GM15510 (cell line): Measurements from ENCODE around the gene GLYATL1B.
A peak's percentile ranks its signal among the peaks of the same experiment; 100 is the strongest.
"Not testable (repeated sequence)": the region's sequence is repeated elsewhere in the genome, so short reads cannot be mapped to it uniquely, and the experiment has no call there.

Source experiments
- POLR2A ChIP-seq: IDR thresholded peaks from 3 replicates; pipeline ENCODE4 v1.6.1; 2011; ENCODE audit warnings: borderline replicate concordance; ENCODE audit not compliant: insufficient read length; ENCODE audit errors: extremely low read depth

The GLYATL1B gene, protein sequence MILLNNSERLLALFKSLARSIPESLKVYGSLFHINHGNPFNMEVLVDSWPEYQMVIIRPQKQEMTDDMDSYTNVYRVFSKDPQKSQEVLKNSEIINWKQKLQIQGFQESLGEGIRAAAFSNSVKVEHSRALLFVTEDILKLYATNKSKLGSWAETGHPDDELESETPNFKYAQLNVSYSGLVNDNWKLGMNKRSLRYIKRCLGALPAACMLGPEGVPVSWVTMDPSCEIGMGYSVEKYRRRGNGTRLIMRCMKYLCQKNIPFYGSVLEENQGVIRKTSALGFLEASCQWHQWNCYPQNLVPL

DNA sequence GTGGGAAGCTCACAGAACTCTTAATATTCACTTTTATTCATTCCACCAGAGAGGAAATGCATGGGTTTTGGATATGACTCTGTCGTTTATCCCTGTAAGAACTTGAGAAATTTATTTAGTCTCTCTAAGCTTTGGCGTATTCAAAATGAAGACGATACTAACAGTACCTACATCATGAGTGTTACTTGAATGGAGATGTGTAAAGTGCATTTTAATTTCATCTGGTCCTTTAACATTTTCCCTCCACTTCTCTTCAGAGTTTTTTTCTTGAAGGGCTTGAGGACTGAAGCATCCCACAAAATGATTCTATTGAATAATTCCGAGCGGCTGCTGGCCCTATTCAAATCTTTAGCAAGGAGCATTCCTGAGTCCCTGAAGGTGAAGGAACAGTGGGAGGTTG lies at the start of gene GLYATL1B:
Gene GLYATL1B (plus strand): TSS at position 301 of the 400 bp plus-strand sequence. CDS start 0 bp downstream, at position 301.
- not testable (repeated sequence) for TF ChIP-seq POLR2A

GRCh38 chr11:59040607-59041006 lies 45.5 kb upstream of the GLYATL1B start:
- TF ChIP-seq POLR2A = no peak

DNA sequence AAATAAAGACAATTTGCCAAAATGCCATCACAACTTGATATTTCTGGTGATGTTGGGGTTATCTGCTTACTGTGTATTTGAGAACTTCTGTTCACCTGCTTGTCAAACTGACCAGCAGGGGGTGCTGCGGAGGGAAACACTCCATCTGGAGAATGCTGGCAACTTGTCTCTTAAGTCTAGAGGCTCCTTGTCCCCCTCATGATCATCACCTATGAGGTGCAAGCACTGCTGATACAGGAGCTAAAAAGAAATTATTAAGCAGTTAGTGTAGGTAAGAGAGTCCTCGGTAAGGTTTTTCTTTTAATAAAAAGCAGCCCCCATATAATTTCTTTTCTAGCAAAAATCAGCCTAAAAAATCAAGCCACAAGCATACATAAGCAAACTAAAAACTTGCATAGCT lies 32.7 kb upstream of the GLYATL1B start:
- TF ChIP-seq POLR2A = no peak

DNA sequence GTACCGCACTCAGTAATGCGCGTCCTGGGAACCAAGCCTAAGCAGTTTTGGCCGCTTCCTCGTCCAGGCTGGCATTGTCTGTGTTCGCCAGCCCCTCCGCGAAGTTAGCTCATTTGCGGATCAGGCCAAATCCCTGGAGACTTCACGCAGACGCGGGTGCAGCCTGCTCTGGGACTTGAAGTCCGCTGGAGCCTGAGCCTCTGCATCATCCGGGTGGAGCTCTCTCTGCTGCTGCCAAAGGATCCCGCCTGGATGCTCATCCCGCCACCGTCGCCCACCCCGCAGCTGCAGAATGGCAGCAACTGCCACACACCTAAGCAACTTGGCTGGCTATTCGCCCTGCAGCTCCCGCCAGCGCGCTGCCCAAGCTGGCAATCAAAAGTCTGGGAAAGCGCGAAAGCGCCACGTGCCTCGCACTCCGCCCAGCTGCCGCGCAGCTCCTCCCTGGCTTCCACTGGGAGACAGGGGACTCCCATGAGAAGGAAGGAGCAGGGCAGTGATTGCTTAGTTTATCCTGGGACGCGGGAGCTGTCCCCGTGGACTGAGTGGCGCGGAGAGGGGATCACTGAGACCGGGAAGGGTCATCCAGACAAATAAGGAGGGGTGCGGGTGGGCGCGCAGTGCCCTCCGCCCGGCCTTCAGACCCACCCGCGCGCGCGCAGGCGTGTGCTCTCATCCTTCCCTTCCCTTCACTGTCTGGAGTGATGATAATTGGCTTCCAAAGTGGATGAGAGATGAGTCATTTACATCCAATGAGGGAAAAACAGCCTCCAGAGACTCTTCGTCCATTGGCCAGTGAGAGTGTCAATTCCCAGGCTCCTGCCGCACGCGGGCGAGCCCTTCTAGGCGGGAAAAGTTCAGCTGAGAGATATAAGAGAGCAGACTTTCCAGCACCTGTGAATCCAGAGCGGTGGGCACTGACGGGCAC lies 23.2 kb upstream of the GLYATL1B start:
- no peak for TF ChIP-seq POLR2A

DNA sequence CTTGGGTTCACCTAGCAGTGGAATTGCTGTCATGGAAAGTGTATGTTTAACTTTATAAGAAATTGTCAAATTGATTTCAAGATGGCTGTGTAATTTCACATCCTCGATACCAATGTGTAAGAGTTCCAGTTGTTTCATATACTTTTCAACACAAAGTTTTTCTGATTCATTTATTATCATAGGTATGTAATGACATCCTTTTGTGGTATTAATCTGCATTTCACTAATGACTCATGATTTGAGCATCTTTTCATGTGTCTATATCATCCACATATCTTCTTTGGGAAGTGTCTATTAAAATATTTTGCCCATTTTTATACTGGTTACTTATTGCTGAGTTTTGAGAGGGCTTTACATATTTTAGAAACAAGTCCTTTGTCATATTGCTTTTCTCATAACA lies 17.0 kb upstream of the GLYATL1B start:
- TF ChIP-seq POLR2A = no peak

DNA sequence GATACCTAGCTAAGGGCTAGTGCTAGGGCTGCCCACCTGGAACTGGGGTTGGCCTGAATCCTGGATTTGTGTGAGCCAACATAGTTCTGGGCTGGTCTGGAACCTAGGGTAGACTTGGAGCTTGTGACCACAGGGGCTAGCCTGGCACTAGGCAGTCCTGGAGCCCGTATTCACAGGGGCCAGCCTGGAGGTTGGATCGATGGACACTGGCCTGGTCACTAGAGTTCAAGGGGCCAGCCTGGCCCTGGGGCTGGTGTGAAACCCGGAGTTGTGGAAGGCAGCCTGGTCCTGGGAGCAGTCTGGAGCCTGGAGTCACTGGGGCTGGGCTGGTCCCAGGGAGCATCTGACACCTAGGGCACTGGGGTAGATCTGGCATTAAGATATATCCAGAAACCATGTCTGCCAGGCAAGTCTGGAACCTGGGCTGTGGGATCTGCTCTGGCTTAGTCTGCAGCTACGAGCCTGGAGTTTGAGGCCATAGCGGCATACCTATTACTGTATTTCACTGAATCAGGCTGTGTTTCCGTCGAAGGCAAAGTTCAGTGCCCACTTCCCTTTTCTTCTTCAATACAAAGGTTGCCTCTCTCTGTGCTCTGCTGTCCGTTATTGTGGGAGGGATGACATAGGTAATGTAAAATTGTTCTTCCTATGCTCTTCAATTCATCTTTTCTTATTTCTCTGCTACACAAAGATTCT lies 9.1 kb upstream of the GLYATL1B start:
- no peak for TF ChIP-seq POLR2A

DNA sequence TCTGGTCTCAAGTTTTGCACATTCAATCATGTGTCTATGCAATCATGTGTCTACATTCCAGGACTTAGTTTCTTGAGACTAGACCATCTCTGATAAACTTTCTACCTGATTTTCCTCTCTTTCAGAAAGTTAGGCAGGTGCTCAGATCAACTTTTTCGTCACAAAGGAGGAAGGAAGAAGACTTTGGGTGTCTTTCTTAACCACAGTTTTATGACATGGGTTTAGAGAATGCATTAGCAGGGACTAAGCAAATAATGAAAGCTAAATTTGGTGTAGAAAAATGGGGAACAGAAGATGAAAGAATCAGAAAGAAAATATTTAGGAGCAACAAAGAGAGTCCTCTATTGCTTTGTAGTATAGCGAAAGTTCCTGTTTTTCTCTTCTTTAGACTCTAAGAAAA lies 7.7 kb upstream of the GLYATL1B start:
- TF ChIP-seq POLR2A = no peak

- no peak for TF ChIP-seq POLR2A
These were observed 7.0 kb upstream of the GLYATL1B start for GRCh38 chr11:59079086-59079485.

- TF ChIP-seq POLR2A = no peak
These were observed 2.1 kb downstream of the GLYATL1B start for GRCh38 chr11:59088162-59088561.

GRCh38 chr11:59097113-59097708 lies 11.1 kb downstream of the GLYATL1B start:
- no peak for TF ChIP-seq POLR2A

DNA sequence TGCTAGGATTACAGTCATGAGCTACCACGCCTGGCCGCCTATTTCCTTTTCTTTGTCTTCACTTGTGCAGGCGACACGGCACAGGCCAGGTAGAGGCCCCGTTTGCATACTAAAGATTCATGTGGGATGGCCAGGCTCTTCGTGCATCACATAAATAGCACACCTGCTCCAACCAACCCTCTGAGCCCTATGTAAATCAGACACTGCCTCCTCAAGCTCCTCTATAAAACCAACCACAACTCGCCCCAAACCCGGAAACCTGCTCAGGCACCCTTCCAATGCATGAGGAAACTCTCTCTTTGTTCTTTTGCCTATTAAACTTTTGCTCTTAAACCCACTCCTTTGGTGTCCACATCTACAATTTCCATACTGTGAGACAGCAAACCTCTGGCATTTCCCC lies 11.8 kb downstream of the GLYATL1B start:
- TF ChIP-seq POLR2A = peak; percentile 32

- TF ChIP-seq POLR2A = peak; percentile 11
These were observed 16.2 kb downstream of the GLYATL1B start for GRCh38 chr11:59102259-59102765.

- TF ChIP-seq POLR2A = peak; percentile 66
These were observed 20.5 kb downstream of the GLYATL1B start, which contains the start of gene FAM111B for GRCh38 chr11:59106363-59107336. FAM111B (plus strand) TSS chr11:59107237; CDS start chr11:59109626, 2,389 bp downstream.
